HG03469 (cell line): ENCODE measurements around the gene NFIA.

Experiments
- ATAC-seq: cut with Tn5 transposase; IDR thresholded peaks from one replicate; pipeline ENCODE4 v1.9.1; 2021; ENCODE audit warnings: mild to moderate bottlenecking, moderate library complexity, moderate number of reproducible peaks; ENCODE audit not compliant: unreplicated experiment

NFIA gene

DNA sequence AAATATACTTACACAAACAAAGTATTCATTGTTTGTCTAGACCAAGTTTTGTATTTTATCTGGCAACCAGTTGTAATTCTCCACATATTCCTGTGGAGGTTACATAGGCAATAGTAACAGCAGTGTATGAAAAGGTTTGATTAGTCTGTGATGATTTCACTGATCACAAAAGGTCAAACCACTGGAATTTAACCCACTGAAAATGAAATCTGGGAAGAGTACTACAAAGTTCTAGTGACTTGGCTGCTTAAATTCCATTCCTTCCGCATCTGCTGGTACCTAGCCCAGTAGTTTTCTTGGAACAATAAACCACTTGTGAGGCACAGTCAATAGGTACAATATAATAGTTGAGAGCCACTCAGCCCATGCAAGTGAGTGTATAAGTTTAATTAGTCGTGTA lies 205.4 kb downstream of the NFIA start:
- ATAC-seq = no peak

GRCh38 chr1:61289232-61290098 lies 207.1 kb downstream of the NFIA start:
- ATAC-seq = no peak

GRCh38 chr1:61290525-61290924 lies 208.2 kb downstream of the NFIA start:
- no peak for ATAC-seq

DNA sequence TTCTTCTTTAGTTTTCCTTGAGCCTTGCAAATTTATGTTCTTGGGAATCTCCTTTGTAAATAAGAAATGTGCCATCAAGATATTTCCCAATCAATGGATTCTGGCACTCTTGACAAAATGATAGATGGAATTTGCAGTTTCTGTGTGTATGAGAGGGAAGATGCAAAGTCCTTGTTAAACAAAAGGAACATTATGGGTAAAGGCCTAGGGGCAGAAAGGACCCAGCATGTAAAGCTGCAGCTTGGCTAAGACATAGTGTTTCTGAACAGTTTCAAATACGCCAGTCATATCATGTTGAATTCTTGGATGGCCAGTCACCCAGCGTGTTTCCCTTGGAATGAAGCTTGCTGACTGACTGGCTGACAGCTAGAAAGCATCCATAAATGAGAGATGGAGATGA lies 210.8 kb downstream of the NFIA start:
- no peak for ATAC-seq

DNA sequence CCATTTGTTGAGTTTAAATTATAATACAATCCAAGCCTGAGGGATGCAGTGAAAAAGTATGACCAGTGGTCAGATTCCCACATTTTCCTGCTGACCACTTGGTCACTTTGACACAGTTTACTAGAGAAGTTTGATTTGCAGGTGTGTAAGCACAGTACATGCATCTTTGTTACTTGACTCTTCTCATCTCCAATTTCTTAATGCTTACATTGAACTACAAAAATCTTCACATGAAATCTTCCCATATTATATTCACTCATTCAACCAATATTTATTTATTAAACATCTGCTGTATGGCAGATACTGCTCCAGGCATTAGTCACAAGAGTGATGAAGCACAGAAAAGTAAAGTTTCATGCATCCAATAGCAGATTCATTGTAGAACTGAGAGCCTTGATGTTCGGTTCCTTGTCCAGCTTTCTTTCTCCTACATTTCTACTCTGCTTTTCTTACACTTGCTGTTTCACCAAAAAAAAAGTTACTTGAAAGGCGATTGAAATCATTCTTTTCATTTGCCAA lies 211.7 kb downstream of the NFIA start:
- ATAC-seq = no peak

DNA sequence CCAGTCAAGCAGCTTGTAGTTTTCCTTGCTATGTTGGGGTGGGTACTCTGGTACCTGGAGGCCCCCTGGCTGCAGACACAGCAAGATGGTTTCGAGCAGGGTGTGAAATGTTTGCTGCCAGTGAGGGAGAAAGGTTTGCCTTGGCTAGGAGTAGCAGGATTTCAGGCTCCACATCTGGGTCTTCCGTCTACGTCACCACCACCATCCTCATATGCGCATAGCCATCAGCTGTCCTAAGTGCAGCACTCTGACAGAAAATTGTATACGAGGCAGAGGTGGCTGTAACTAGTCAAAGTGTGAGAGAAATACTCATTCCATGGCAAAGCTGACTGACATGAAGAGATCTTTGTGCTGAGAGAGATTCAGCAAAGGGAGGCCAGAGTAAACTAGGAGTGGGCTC lies 212.6 kb downstream of the NFIA start:
- no peak for ATAC-seq

- ATAC-seq = no peak
Observed at GRCh38 chr1:61295818-61296537, 213.6 kb downstream of the NFIA start.

GRCh38 chr1:61297887-61298286 lies 215.5 kb downstream of the NFIA start:
- no peak for ATAC-seq

DNA sequence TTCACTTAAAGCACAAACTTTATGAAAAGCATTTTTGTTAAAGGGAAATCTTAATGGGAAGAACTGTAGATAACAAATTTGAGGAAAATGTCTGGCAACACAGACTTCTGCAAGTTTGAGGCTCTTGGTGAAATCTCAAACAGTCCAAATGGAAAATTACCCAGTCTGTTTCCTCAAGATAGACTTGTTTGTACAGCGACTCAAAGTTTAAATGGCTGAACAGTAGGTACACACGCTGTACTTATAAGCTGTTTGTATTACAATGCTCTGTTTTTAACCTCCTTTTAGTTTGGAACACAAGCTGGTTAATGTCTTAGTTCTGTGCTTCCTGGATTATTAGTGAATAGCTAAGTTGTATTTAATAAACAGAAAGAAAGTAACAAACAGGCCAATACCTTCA lies 217.1 kb downstream of the NFIA start:
- no peak for ATAC-seq

DNA sequence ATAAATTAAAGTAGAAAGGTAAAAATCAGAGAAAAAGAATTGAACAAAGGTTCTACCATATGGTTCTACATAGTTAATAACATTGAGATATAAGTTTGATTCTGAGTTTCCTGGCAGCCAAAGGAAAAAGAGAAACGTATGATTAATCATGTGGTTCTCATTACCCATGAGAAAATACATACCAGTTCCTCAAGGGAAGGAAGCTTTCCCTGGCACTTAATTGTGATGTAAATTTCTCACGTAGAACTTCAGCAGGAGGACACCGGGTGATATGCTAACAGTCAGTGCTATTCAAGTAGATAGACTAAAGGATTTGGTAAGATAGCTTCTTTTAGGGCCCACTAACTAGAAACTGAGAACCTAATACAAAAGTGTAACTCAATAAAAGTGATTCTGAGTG lies 218.5 kb downstream of the NFIA start:
- no peak for ATAC-seq

DNA sequence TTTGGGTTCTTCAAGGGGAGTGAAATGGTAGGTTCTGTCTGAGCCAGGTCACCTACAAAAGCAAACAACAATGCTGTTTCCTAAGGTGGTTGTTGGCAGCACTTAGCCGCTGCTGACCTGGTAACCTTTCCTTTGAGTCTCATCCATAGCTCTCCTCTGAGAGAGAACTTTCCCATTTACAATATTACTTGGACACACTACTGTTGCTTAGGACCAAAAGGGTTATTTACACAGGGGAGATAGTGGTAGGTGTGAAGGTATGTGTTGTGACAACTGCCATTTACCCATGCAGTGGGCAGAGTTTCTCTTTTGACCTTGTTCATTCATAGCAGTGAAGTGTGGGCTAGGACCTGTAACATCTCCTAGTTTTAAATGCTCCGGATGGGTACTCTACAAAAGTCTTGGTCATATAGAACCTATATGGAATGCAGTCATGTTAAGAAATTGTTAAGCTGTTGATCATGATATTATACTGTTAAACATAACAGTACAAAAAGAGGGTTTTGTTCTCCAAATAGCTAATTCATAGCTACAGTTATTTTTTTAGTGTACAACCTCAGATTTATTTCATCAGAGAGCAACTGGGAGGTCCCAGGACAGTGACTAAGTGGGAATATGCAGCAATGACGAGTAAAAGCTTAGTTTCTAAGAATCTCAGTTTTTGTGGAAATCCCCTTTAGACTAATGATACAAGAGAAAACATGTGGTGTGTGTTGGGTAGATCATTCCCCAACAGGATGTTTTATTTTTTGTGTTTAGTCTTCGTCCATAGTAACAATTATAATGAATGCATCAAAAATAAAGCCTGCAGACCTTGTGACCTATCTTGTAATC lies 219.7 kb downstream of the NFIA start:
- ATAC-seq = no peak

DNA sequence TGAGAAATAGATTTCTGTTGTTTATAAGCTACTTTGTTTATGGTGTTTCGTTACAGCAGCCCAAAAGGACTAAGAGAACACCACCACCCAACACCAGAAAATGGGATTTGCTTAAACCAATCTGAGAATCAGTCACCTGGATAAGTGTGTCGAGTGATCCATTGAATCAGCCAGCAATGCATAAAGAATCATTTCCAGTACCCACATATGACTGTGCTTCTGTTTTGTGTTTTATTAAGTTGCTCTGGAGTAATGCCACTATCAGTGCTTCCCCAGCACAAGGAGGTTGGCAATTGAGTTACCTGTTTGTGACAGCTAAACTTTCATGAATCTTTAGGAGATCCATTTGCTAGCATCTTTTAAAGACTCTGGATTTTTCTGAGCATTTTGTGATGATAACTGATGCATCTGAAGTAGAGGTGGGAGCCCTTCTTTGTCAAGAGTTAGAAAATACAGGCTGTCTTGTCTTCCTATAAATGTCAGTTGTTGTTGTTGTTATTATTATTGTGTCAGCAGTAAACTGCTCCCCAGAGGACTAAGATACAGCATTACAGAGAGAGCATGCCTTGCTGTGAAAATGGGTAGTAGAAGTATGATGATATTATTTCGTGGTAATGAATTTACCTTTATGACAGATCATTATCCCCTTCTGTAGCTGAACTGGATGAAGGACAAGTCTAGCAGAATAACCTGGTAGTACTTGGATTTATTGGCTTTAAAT lies 225.2 kb downstream of the NFIA start:
- no peak for ATAC-seq

GRCh38 chr1:61310057-61310456 lies 227.7 kb downstream of the NFIA start:
- no peak for ATAC-seq

DNA sequence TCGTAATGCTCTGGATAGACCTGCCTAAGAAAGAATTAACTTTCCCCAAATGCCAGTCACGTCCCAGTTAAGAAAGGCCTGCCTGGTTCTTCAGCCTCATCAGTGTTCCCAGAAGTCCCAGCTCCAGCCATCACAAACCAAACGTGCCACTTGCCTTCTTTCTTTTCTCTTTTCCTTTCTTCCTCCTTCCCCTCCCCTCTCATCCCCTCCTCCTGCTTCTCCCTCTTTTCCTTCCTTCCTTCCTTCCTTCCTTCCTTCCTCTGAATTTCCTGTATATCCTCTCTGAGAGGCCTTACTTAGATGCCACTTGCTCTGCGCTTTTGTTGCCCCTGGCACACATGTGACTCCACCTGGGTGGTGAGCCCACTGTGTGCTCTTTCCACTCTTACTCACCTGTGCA lies 228.2 kb downstream of the NFIA start:
- ATAC-seq = no peak

DNA sequence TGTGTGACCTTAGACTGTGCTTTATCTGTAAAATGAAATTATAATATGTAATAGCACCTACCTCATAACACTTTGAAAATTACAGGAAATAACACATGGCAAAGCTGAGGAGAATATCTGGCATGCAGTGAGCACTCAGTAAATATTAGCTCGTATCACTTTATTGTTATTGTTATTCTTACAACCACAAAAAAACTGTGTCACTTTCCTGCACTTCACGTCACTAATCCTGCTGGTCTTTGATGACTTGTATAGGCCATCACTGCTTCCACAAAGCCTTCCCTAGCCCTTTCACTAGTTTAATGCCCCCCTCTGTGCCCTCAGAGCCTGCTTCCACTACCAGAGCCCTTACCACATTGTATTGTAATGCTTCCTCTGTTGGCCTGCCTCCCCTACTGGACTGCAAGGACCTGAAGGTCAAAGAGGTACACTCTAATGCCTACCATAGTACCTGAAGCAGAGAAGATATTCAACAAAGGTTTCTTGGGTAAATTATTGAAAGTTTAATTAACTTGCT lies 231.6 kb downstream of the NFIA start:
- no peak for ATAC-seq

GRCh38 chr1:61315011-61315410 lies 232.7 kb downstream of the NFIA start:
- ATAC-seq = no peak

DNA sequence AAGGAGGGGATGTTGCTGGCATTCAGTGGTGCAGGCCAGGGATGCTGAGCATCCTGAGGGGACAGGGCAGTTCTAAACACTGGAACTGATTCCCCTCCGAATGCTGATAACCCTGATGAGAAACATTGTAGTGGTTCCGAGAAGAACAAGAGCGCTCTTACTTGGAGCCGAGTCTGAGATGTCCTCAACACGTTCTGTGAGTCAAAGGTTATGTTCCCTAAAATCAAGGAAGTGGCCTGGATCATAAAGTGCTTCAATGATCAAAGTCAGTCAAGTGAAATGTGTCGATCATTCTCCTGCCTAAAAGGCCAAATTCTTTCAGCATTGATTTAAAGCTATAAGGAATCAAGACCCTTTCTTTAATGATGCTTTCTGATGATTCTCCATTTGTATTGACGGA lies 234.1 kb downstream of the NFIA start:
- ATAC-seq = no peak

GRCh38 chr1:61318319-61319125 lies 236.2 kb downstream of the NFIA start:
- ATAC-seq = peak; percentile 99

DNA sequence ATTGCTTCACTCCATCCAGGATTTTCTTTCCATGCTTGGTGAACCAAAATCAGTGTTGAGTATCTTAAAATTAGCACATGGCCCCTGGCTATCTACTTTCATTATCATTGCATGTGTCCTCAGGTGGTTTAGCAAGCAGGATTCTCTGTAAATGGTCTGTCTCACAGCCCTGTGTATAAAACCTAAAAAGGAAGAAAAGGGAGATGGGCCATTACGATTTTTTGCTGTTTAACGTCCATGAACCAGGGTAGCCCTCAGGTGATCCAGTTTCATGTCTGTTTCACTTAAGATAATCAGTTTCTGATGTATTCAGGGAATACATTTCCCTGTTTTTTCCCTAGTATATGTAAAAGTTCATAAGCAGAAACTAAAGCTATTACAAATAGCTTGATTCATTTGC lies 238.2 kb downstream of the NFIA start:
- ATAC-seq = no peak
